ENCODE data around the gene RSPO3.

The RSPO3 gene

GRCh38 chr6:127164036-127164435, 45.6 kb downstream of the RSPO3 start:
- DNase-seq, result no peak

GRCh38 chr6:127164565-127164964, 46.1 kb downstream of the RSPO3 start:
- no peak for DNase-seq

- DNase-seq, result no peak
Observed at GRCh38 chr6:127173156-127173940, 54.9 kb downstream of the RSPO3 start.

- DNase-seq, result no peak
Observed at GRCh38 chr6:127176146-127176545, 57.7 kb downstream of the RSPO3 start.

GRCh38 chr6:127177030-127177922, 58.8 kb downstream of the RSPO3 start:
- DNase-seq, result no peak

GRCh38 chr6:127177923-127178231, 59.4 kb downstream of the RSPO3 start:
- no peak for DNase-seq

GRCh38 chr6:127178746-127179145, 60.3 kb downstream of the RSPO3 start:
- DNase-seq, result no peak

- no peak for DNase-seq
Observed at GRCh38 chr6:127180426-127180825, 62.0 kb downstream of the RSPO3 start.

- no peak for DNase-seq
Observed at GRCh38 chr6:127182501-127182900, 64.0 kb downstream of the RSPO3 start.

- DNase-seq, result no peak
Observed at GRCh38 chr6:127185437-127185995, 67.0 kb downstream of the RSPO3 start.

GRCh38 chr6:127186889-127187288, 68.4 kb downstream of the RSPO3 start:
- no peak for DNase-seq

- DNase-seq, result no peak
Observed at GRCh38 chr6:127188744-127189143, 70.3 kb downstream of the RSPO3 start.

- DNase-seq, result no peak
Observed at GRCh38 chr6:127190552-127190951, 72.1 kb downstream of the RSPO3 start.

- no peak for DNase-seq
Observed at GRCh38 chr6:127191716-127192115, 73.2 kb downstream of the RSPO3 start.

- DNase-seq, result no peak
Observed at GRCh38 chr6:127192911-127193541, 74.6 kb downstream of the RSPO3 start.

GRCh38 chr6:127195833-127196232, 77.4 kb downstream of the RSPO3 start:
- DNase-seq, result no peak

- DNase-seq, result no peak
Observed at GRCh38 chr6:127198549-127198948, 80.1 kb downstream of the RSPO3 start.

- DNase-seq, result no peak
Observed at GRCh38 chr6:127199470-127199869, 81.0 kb downstream of the RSPO3 start.

GRCh38 chr6:127200114-127200513, 81.6 kb downstream of the RSPO3 start:
- no peak for DNase-seq

GRCh38 chr6:127201321-127201720, 82.8 kb downstream of the RSPO3 start:
- no peak for DNase-seq

- DNase-seq, result no peak
Observed at GRCh38 chr6:127202676-127203075, 84.2 kb downstream of the RSPO3 start.

- DNase-seq, result no peak
Observed at GRCh38 chr6:127204281-127204680, 85.8 kb downstream of the RSPO3 start.

GRCh38 chr6:127205036-127205435, 86.6 kb downstream of the RSPO3 start:
- no peak for DNase-seq
